Testis (tissue), 2 donors: ENCODE measurements around the gene FGF6.

Experiments
- CTCF ChIP-seq, 3 experiments: fragments of 450-650 bp in 2 of 3; fragments of 200-600 bp in 1 of 3; sonication (generic) in 1 of 3; IDR thresholded peaks; one replicate each; pipeline ENCODE4 v1.5.1; 2016 to 2019; ENCODE audit warnings: antibody characterized with exemption in 3 of 3, mild to moderate bottlenecking in 2 of 3, moderate library complexity in 1 of 3
- POLR2A ChIP-seq: fragments of 450-650 bp; IDR thresholded peaks from one replicate; pipeline ENCODE4 v1.6.1; 2017; ENCODE audit warnings: antibody characterized with exemption, mild to moderate bottlenecking, moderate library complexity

GRCh38 chr12:4422985-4423384 is 22.6 kb downstream of the FGF6 start:
- TF ChIP-seq POLR2A = no peak
- no peak for TF ChIP-seq CTCF (IDR thresholded peaks at IDR 0.05)
